Stimulated activated CD4-positive, alpha-beta T cell treated with anti-CD3 and anti-CD28 coated beads, Interleukin-15, amount 100 ng/mL, for 1 hour (primary cell): Measurements from ENCODE around the gene PLXNA4.

ENCODE experiments used
- DNase-seq, 2 donors: peaks; one replicate each; pipeline ENCODE4 v3.0.0-alpha.2; 2020; ENCODE audit warnings: low read depth in 1 of 2, low spot score in 1 of 2

The PLXNA4 gene

DNA sequence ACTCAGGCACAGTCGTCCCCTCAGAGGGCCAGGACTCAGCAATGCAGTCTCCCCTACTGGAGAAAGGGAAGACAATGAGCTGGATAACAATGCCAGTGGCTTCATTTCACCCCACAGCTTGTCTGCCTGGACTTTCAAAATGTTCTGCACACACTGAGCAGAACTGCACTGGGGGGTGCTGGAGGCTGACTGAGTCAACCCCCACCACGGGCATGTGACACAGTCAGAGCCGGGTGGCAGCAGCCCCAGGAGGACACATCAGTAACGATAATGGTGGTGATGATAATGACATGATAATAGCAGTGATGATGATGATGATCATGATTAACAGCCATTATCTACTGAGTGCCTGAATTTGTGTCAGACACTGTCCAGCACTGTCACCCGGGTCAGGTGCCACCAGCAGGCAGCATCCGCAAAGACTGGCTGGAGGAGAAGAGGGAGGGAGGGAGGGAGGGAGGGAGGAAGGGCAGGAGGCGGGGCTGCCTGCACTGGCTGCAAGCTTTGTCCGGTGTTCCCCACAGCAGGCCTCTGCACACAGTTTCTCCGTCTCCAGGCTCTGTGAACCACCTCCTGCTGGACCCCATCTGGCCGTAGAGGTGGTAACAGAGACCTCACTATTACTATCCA lies 67.4 kb downstream of the PLXNA4 start:
- DNase-seq, result no peak

DNA sequence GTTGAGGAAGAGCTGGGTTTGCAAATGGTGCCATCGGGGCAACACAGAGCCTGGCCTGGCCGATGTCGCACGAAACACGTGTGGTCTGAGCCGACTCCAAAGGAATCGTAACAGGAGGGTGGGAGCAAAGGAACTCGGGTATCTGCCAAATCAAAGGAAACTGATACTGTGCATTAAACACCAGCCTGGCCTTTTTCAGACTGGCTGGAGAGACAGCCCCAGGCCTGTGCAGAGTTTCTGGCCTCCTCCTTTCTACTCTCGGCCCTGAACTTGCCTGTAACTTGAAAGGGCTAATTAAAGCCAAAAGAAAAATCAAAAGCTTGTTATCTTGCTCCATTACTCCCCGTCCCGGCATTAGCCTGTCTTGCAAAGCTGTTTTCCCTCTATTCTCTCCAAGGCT lies 71.4 kb downstream of the PLXNA4 start:
- DNase-seq, result no peak

DNA sequence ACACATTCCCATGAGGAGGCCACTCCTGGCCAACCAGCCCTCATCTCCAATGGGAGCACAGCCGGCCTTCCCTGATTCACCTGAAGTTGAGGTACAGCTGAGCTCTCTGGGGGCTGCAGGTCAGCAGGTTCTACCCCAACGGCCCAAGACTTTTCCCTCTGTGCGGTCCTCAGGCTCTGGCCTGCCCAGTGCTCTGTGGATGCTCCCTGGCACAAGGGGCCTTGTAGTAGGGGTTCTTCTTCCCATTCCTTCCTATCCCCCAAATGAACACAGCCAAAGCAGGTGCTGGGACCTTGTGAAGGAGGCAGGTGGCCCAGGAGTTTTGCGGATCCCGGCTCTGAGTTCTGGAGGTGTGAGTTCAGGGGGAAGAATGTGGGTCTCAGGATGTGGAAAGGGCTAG lies 72.2 kb downstream of the PLXNA4 start:
- no peak for DNase-seq

DNA sequence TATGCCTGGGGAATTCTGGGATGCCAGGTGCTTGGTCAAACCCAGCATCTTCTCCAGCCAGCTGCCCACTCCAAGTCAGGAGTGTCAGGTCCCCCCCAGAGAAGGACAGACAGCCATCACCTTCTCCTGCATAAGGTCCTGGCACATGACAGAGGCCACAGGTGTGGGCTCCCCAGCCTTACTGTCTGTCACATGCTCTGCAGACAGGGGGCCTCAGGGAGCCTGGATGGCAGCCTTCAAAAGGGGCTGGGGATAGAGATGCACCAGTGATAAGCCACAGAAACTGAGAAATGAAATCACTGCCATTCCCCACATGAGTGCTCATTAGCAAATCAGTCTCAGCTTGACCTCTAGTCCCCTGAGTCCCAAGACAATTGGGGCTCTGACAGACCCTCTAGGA lies 72.9 kb downstream of the PLXNA4 start:
- DNase-seq, result no peak

DNA sequence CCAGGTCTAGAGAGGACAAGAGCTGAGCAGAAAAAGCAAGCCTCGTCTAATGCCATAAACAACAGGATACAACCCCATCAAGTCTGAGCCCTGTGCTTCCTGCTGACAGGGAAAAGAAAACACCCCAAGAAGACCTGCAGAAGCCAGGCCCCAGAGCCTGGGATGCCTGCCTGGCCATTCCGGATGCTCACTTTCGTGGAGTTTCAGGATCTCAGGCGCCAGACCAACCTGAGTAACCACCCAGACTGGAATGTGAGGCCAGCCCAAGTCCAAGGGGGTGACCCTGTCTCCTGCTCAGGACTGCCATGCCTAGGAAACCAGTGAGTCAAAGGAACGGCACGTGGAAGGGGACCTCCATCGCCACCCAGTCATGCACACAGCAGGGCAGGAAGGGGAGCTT lies 74.3 kb downstream of the PLXNA4 start:
- DNase-seq, result no peak

DNA sequence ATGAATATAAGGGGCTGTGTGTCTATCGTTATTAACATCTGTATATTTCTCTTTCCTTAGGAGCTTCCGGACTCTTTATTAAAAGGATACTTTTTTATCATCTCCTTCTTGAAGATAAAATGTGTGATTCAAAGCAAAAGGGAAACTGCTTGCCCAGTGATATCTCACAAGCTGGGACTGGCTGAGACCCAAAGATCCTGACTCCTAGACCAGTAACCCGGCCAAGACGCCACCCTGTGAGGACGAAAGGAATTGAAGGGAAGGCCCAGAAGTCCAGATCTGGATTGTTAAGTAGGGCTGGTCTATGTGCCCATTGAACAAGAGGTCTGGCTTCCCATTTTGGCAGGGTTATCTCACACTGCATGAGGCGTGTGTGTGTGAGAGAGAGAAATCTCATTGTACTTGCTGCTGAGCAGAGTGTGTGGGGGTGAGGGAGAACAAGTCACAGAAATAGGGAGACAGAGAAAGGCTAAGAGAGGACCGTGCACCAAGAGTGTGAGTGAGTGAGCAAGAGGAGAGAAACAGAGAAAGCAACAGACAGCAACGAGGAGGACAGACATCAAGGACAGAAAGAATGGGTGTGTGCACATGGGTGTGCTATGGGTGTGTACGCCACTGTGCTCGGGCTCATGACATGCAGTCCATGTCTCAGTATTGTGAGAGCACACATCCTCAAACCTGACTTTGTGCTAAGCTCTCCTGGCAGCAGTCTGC lies 75.4 kb downstream of the PLXNA4 start:
- DNase-seq, result no peak

DNA sequence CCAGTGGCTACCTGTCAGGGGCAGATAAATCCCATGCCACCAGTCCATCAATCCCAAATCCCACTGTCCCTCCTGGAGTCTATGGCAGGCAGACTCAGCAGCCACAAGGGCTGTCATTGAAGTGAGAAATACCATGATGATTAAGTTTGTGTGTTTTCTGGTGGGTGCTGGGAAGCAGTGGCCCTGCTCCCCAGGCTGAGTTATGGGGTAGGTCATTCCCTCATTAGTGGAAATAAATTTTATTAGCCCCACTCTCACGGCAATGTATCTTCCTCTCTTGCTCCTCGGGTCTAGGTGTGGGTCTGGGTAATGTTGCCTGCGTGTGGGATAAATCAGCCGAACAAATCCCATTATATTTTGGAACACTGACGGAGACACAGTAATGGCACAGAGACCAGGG lies 76.8 kb downstream of the PLXNA4 start:
- no peak for DNase-seq

DNA sequence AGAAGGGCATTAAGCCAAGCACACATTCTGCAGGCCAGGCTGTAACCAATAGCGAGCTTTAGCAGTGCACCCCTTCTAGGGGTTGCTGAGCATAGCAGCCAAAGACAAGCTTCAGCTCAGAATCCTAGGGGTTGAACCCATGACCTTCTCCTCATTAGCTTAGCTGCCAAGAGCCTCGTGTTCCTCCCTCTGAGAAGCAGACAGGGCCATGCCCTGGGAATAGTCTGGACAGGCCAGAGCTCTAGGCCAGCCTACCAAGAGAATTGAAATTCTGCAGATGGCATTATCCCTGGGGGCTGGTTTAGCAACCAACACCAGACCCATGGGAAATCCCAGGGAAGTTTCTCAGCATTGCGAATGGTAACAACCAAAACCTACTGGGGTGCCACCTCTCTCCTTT lies 77.2 kb downstream of the PLXNA4 start:
- no peak for DNase-seq

DNA sequence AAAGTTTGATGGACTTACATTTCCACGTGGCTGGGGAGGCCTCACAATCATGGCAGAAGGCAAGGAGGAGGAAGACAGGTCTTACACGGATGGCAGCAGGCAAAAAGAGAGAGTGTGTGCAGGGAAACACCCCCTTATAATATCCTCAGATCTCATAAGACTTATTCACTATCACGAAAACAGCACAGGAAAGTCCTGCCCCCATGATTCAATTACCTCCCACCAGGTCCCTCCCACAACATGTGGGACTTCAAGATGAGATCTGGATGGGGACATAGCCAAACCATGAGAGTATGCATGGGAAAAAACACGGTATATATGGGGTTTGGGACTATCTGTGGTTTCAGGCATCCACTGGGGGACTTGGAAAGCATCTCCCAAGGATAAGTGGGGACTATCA lies 78.0 kb downstream of the PLXNA4 start:
- DNase-seq, result no peak

DNA sequence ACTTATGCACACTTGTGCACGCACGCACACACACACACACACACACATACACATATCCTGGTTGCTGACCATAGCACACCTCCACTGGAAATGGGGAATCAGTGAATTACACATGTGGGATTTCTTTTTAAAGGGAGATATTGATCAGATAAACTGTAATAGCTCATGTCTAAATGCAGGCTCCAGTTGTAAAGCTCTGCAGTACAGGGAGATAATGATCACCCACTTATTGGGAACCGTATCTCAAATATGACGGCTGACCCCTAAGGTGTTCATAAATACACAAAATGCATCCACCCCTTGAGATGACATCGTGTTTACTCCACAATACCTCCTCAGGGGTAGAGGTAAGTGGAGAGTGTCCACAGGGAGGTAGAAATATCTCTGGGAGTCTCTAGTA lies 79.2 kb downstream of the PLXNA4 start:
- no peak for DNase-seq

DNA sequence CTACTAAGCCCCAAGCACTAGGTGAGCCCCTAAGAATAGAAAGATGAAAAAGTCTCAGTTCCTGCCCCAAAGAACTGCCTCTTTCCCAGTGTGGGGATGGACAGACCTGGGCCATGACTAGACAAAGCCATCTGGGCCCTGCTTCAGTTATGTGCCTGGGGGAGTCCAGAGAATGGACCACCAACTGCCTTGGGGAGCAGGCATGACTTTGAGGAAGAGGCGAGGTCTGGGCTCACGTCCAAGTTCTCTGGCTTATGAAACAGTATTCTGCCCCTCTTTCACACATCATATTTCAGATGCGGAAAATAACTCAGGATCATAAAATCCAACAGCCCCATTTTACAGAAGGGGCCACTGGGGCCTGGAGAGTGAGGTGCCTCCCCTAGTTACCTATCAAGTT lies 80.3 kb downstream of the PLXNA4 start:
- DNase-seq, result no peak

DNA sequence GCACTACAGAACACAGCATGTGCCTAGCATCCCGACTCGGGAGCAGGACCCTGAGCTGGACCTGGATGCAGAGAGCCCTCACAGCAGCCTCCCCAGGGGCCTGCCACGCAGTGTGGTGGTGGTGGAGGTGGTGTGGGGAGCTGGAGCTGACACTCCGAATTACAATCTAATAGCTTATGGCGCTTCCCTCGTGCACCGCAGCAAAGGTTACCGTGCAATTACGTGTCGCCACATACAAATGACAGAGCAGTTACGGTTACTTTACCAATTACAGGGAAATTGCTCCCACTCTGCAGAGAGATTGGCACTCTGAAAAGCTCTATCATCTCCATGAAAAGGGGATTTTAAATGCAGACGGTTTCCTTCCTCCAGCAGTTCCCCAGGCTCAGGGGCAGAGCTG lies 81.8 kb downstream of the PLXNA4 start:
- no peak for DNase-seq

DNA sequence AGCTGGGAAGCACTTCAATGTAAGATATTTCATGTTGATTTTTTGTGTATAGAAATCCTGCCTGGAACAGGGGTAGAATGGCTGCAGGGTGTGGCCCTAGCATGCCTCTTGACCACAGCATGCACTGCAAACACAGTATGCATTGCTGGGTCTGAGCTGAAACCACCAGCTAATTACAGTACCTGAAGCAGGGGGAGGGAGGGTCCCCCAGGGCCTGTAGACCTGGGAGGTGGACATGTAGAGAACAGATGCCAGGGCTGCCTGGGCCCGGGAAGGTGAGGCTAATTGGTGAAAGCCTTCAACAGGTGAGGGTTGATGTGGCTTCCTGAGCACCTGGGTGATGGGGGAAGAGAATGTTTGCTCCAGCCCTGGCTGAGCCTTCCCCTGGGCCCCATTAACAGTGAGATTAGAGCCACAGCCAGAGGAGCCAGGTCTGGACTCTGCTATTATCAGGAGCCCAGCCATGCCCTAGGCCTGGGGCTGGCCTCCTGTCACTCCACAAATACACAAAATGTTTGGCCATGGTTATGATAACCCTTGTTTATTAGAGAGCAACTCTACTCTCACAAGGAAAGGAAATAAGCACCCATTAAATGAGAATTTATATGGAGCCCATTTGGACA lies 83.3 kb downstream of the PLXNA4 start:
- DNase-seq, result no peak

DNA sequence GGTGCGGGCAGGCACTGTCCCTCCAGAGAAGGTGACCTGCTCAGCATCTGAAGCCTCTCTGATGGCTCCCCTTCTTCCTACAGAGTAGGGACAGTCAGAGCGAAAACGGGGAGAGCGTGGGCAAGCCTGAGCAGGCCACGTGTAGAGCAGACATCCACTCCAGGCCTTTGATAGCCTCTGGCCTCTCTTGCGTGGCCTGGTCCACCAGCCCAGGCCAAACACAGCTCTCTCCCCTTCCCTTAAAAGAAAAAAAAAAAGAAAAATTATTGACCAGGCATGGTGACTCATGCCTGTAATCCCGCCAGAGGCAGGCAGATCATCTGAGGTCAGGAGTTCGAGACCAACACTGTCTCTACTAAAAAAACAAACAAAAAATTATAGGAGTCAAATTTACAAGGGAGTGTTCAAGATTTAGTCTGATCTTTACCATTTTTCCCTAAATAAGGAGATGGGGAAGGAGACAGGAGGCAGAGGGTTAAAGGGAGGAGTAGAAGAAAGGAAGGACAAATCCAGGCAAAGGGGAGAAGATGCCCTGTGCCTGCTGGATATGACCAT lies 84.8 kb downstream of the PLXNA4 start:
- DNase-seq, result no peak

DNA sequence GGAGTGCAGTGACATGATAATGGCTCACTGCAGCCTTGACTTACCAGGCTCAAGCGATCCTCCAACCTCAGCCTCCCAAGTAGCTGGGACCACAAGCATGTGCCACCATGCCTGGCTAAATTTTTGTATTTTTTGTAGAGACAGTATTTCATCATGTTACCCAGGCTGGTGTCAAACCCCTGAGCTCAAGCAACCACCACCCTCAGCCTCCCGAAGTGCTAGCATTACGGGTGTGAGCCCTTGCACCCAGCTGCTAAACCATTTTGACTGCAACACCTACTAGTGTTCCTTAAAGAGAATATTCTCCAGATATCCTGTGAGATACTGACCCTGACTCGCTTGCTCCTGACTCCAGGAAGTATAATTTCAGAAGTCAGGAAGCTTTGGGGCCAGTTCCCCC lies 85.8 kb downstream of the PLXNA4 start:
- no peak for DNase-seq

DNA sequence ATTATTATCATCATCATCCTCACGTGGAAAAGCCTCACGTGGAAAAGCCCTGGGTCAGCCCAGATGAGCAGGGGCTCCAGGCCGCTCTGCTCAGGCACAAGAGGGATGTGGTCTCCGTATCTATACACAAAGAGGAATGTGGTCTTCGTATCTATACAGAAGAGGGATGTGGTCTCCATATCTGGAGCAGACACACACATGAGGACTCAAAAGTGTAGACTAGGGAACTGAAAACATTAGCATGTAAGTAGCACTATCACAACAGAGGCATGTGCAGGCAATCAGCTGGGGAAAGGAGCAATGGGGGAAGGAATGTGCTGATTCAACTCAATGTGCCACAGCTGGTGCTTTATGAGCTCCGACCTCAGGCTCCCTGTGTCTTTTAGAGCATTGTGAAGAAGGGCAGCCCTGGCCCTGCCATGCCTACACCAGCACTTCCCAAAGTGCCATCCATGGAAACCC lies 86.5 kb downstream of the PLXNA4 start:
- no peak for DNase-seq

DNA sequence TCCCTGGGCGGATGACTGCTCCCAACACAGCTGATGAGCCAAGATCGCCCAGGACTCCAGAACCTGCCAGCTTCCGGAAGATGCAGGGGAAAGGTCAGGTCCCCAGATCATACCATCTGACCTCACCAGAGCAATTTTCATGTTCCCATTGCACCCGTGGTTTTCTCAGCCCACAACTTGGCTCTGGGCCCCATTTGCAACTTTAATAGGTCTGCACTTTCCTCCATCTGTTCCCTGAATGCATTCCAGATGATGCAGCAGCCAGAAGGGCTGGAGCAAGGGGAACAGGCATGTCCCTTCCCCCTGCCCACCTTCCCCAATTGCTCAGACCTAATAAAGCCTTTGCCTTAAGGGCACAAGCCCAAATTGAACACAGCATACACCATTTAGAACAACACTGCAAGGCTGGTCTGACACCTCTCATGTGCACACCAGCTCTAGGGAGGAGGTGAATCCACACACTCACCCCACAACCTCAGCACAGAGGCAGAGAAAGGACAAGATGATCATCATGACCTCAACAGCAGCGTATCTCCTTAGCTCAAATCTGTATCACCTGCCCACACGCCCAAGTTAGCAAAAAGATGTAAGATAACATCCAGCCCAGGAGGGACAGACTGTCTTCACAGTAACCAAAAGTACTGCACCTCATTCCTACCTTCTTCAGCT lies 87.5 kb downstream of the PLXNA4 start:
- DNase-seq, result no peak

DNA sequence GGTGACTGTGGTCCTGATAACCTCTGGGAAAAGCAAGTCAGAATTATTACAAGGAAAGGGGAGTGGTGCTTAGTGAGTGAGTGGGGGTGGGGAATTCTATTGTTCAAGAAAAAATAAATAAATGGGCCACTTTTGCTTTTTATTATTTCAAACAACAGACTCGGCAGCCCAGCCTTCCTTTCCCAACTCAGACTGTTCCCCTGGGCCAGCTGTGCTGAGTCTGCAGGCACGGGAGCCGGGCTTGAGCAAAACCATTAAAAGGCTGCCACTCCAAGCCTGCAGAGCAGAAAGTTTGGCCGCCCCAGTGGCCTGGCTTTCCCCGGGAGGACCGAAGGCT lies 90.0 kb downstream of the PLXNA4 start:
- DNase-seq, result no peak

DNA sequence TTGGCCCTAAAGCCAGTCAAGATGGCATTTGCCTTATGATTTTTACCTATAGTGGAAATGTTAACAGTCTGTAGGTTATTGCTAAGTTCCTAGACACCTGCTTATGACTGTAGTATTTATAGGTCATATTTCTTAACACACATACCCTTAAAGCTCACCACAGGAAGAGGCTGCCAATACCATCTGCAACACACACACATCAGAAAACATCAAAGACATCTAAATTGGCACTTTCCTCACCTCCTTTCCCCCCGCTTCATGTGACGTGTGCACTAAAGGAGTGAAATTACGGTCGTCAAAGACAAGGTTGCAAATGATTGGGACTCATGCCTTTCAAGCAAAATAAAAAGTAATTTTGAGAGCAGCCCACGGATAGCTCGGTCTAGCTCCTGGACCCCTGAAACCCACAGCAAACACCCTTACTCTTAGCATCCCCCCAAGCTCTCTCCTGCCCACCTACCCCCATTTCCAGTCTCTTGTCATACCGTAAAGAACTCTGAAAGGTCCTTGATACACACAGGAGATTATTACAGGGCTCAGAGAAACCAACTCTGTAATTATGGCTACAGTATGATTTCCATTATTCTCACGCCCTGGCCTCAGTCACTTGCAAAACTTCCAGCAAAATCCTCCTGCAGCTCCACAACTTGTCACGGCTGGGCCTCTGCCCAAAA lies 90.5 kb downstream of the PLXNA4 start:
- DNase-seq, result no peak

DNA sequence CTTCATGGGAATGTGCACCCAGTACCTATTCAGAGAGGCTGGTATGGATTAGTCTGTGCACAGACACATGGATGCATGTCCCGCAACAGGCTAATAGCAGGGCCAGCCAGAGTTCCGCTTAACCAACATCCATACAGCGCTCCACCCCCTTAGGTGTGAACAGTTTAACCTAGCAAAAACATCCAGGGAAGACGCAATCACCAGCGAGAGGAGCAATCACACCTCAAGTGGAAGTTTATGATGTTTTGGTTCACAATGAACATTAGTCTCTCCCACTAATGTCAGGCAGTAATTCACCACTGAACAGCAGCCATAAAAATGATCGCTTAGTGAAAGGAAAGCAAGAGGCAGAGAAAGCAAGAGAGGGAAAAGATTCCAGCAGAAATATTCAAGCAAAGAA lies 91.1 kb downstream of the PLXNA4 start:
- DNase-seq, result no peak

DNA sequence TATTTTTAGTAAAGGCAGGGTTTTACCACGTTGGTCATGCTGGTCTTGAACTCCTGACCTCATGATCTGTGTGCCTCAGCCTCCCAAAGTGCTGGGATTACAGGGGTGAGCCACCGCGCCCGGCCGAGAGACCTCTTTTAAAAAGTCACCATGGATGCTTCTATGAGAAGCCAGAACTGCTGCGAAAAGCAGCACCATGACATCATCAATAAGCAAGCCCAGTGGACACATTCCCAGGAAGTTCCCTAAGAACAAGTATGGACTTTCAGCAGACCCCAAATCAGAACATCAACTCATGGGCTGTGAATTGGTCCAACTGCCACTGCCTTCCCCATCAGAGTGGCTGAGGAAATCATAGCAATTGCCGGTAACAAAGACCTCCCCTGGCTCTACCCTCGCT lies 93.4 kb downstream of the PLXNA4 start:
- no peak for DNase-seq
